Aorta (tissue), 5 donors: ENCODE measurements around the gene FIGN. TPM values are rescaled to one million over a fixed set of nuclear protein-coding genes. Genes with fewer than 3 reads are reported as not detected.

Experiments used
- ATAC-seq: fragments of 200-7000 bp; cut with Tn5 transposase; one replicate; pipeline ENCODE4 v1.9.1; 2022; ENCODE audit warnings: moderate library complexity; ENCODE audit not compliant: low FRiP score
- DNase-seq, 2 donors: peaks; one replicate each; pipeline ENCODE4 v3.0.0-alpha.2; 2020
- H3K27ac ChIP-seq, 2 donors: one replicate each; pipeline ENCODE4 v1.5.1; 2013; ENCODE audit warnings: low read length in 2 of 2, mild to moderate bottlenecking in 2 of 2, moderate library complexity in 2 of 2, control low read depth in 1 of 2, inconsistent platforms in 1 of 2, low read depth in 1 of 2
- H3K27me3 ChIP-seq, 2 donors: one replicate each; pipeline ENCODE4 v1.6.1; 2013; ENCODE audit warnings: control low read depth in 1 of 2, low read length in 1 of 2, mild to moderate bottlenecking in 1 of 2, moderate library complexity in 1 of 2; ENCODE audit not compliant: insufficient read depth in 2 of 2, control insufficient read depth in 1 of 2
- H3K36me3 ChIP-seq, 2 donors: one replicate each; pipeline ENCODE4 v1.6.1; 2013; ENCODE audit warnings: control low read depth in 1 of 2, low read length in 1 of 2, mild to moderate bottlenecking in 1 of 2; ENCODE audit not compliant: insufficient read depth in 2 of 2, control insufficient read depth in 1 of 2
- H3K4me1 ChIP-seq, 2 donors: one replicate each; pipeline ENCODE4 v1.6.1; 2013; ENCODE audit warnings: low read length in 2 of 2, control low read depth in 1 of 2, mild to moderate bottlenecking in 1 of 2, moderate library complexity in 1 of 2; ENCODE audit not compliant: insufficient read depth in 2 of 2, control insufficient read depth in 1 of 2
- H3K4me3 ChIP-seq, 2 donors: one replicate each; pipeline ENCODE4 v1.5.1; 2013; ENCODE audit warnings: low read length in 2 of 2, control low read depth in 1 of 2, mild to moderate bottlenecking in 1 of 2
- H3K9me3 ChIP-seq: one replicate; pipeline ENCODE4 v1.6.1; 2013; ENCODE audit warnings: mild to moderate bottlenecking, low read length; ENCODE audit not compliant: control insufficient read depth
- WGBS, 2 donors: extraction: QIAGEN DNeasy Blood & Tissue Kit; methylation state at CpG; one replicate each; pipeline ENCODE4 v1.1.7; 2013; 5-methylcytosine and 5-hydroxymethylcytosine counted together
- intact Hi-C, 2 donors: fragments of 100-400 bp; cut with DNase I; formaldehyde crosslinking; loops; one replicate each; pipeline versions ENCODE4 v1.14.2 to v1.15.0; 2022
- polyA plus RNA-seq, 2 donors: library from polyadenylated mRNA; stranded (reverse); fragments of 200-250 nt; gene quantifications; one replicate each; pipeline ENCODE4 v1.2.3, GENCODE V29; 2013
- total RNA-seq, 2 donors: library from RNA; stranded (reverse); fragmentation: NEBNext Ultra II Directional; extraction: Animal tissue kit (Norgen Biotek cat#: 25700); gene quantifications; one replicate each; pipeline ENCODE4 v1.2.1, GENCODE V29; 2021
- donor health status: healthy with polysubstance abuse.
- donor health status: Bipolar disorder and iron deficiency.
- donor health status: DM: no; HTN: no; CAD: no.
- donor health status: DM: no; HTN: no; CAD: no.
- donor health status: DM: yes; HTN: yes; CAD: no.

FIGN gene
- total and polyA plus RNA-seq, 4 donors: 1.6 to 27.8 (median 8.3) TPM

- ATAC-seq: no peak
- no peak overlapping the region for H3K27ac ChIP-seq
- H3K36me3 ChIP-seq: no peaks in the 10 kb centered on the region
- H3K27me3 ChIP-seq: no peaks in the 10 kb centered on the region
- no peaks in the 10 kb centered on the region for H3K9me3 ChIP-seq
- no peak for DNase-seq
- peaks cover 0 to 2% of the 10 kb centered on the region in 2 donors for H3K4me1 ChIP-seq
- no peak overlapping the region for H3K4me3 ChIP-seq
- intact Hi-C loops: no loop called here
- WGBS, 2 donors: 31 to 33% methylated on average over 3 of the region's 3 CpGs
Measured at GRCh38 chr2:163602196-163602595, 133.6 kb downstream of the FIGN start.

- 86 to 88% methylated on average over 7 of the region's 7 CpGs for WGBS, 2 donors
- ATAC-seq (no peak), DNase-seq (no peak)
- no peak overlapping the region for H3K4me3 ChIP-seq
- H3K36me3 ChIP-seq: no peaks in the 10 kb centered on the region
- no peak overlapping the region for H3K27ac ChIP-seq
- no peaks in the 10 kb centered on the region for H3K9me3 ChIP-seq
- no peaks in the 10 kb centered on the region for H3K27me3 ChIP-seq
- H3K4me1 ChIP-seq: peaks cover 0 to 2% of the 10 kb centered on the region in 2 donors
- intact Hi-C loops: no loop called here
Measured at GRCh38 chr2:163601377-163601776, 134.4 kb downstream of the FIGN start.

DNA sequence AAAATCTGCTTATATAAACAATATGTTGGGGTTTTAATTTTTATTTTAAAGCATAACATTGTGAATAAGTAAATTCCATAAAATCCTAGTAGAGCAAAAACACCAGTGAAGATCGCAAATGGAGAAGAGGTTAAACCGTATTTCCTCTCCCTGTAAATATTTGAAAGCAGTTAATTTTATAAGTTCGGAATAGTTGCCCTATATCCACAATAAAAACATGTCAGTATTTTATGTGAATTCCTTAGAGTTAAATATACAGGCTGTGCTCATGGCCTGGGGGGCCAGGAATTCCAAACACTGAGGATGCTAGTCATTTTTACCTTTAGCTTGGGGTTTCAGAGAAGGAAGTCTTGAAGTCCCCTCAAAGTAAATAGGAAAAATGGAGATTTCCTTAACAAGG, 135.0 kb downstream of the FIGN start:
- Histone ChIP-seq H3K27ac (no peak overlapping the region), H3K4me1 (peaks cover 0 to 2% of the 10 kb centered on the region in 2 donors), H3K36me3 (no peaks in the 10 kb centered on the region), H3K27me3 (no peaks in the 10 kb centered on the region), H3K4me3 (no peak overlapping the region), H3K9me3 (no peaks in the 10 kb centered on the region)
- intact Hi-C loops: no loop called here
- 87 to 92% methylated on average over 3 of the region's 3 CpGs for WGBS, 2 donors
- DNase-seq: no peak
- ATAC-seq: no peak

DNA sequence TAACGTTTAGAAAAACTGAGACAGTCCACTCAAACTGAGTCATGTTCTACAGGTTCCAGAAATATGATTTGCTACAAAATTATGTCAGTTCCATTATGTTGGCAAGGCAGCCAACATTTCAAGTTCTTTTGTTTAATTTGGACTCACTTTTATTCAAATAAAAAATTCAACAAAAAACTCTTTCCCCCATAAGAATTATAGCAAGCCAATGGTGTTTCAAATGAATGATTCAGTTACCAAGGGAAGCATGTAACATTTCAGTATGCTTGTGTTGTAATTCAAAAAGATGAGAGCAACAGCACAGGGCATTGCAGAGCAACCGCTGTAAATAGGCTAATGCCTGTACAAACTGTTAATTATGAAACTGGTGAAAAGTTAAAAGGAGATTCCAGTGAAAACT, 140.8 kb downstream of the FIGN start:
- ATAC-seq (peak; percentile 50), DNase-seq (no peak)
- H3K4me3 ChIP-seq: no peak overlapping the region
- intact Hi-C loops: no loop called here
- H3K4me1 ChIP-seq: peaks cover 0 to 4% of the 10 kb centered on the region in 2 donors
- 1 to 4% methylated on average over 2 of the region's 2 CpGs for WGBS, 2 donors
- no peaks in the 10 kb centered on the region for H3K9me3 ChIP-seq
- no peaks in the 10 kb centered on the region for H3K27me3 ChIP-seq
- no peaks in the 10 kb centered on the region for H3K36me3 ChIP-seq
- H3K27ac ChIP-seq: no peak overlapping the region

- WGBS, 2 donors: 54 to 57% methylated on average over 3 of the region's 3 CpGs
- DNase-seq (no peak), ATAC-seq (no peak)
- no peaks in the 10 kb centered on the region for H3K27me3 ChIP-seq
- no peak overlapping the region for H3K27ac ChIP-seq
- H3K36me3 ChIP-seq: no peaks in the 10 kb centered on the region
- H3K9me3 ChIP-seq: no peaks in the 10 kb centered on the region
- H3K4me1 ChIP-seq: peaks cover 0 to 3% of the 10 kb centered on the region in 2 donors
- intact Hi-C loops: no loop called here
- H3K4me3 ChIP-seq: no peak overlapping the region
Measured at GRCh38 chr2:163594497-163594896, 141.3 kb downstream of the FIGN start.

- DNase-seq (no peak), ATAC-seq (no peak)
- Histone ChIP-seq H3K27ac (no peak overlapping the region), H3K4me3 (no peak overlapping the region), H3K9me3 (no peaks in the 10 kb centered on the region), H3K4me1 (peaks cover 0 to 2% of the 10 kb centered on the region in 2 donors), H3K27me3 (no peaks in the 10 kb centered on the region), H3K36me3 (no peaks in the 10 kb centered on the region)
- 67 to 80% methylated on average over 6 of the region's 6 CpGs for WGBS, 2 donors
- intact Hi-C loops: no loop called here
Measured at GRCh38 chr2:163593982-163594381, 141.8 kb downstream of the FIGN start.

- DNase-seq (no peak), ATAC-seq (no peak)
- Histone ChIP-seq H3K9me3 (no peaks in the 10 kb centered on the region), H3K36me3 (no peaks in the 10 kb centered on the region), H3K4me1 (peaks cover 0 to 2% of the 10 kb centered on the region in 2 donors), H3K4me3 (no peak overlapping the region), H3K27ac (no peak overlapping the region), H3K27me3 (no peaks in the 10 kb centered on the region)
- intact Hi-C loops: no loop called here
- 80 to 91% methylated on average over 6 of the region's 6 CpGs for WGBS, 2 donors
Measured at GRCh38 chr2:163592954-163593622, 142.7 kb downstream of the FIGN start.

GRCh38 chr2:163591461-163591860, 144.3 kb downstream of the FIGN start:
- no peak overlapping the region for H3K4me3 ChIP-seq
- ATAC-seq (no peak), DNase-seq (no peak)
- intact Hi-C loops: no loop called here
- no peak overlapping the region for H3K27ac ChIP-seq
- H3K9me3 ChIP-seq: no peaks in the 10 kb centered on the region
- no peaks in the 10 kb centered on the region for H3K36me3 ChIP-seq
- WGBS, 2 donors: 95 to 98% methylated on average over 3 of the region's 3 CpGs
- H3K27me3 ChIP-seq: no peaks in the 10 kb centered on the region
- H3K4me1 ChIP-seq: peaks cover 0 to 2% of the 10 kb centered on the region in 2 donors

GRCh38 chr2:163580757-163581156, 155.1 kb downstream of the FIGN start:
- H3K4me1 ChIP-seq: no peaks in the 10 kb centered on the region
- H3K27me3 ChIP-seq: no peaks in the 10 kb centered on the region
- DNase-seq (no peak), ATAC-seq (no peak)
- no peaks in the 10 kb centered on the region for H3K36me3 ChIP-seq
- no peak overlapping the region for H3K27ac ChIP-seq
- 95 to 98% methylated on average over 1 of the region's 1 CpG for WGBS, 2 donors
- no peaks in the 10 kb centered on the region for H3K9me3 ChIP-seq
- H3K4me3 ChIP-seq: no peak overlapping the region
- intact Hi-C loops: no loop called here
